Activated T-cell treated with anti-CD3 and anti-CD28 coated beads for 24 hours (primary cell): ENCODE results near the gene PRR12.

Experiments used
- DNase-seq: peaks from one replicate; pipeline ENCODE4 v3.0.0-alpha.2; 2020; ENCODE audit warnings: low read depth

The PRR12 gene

GRCh38 chr19:49591731-49592485, 926 bp downstream of the PRR12 start:
- DNase-seq = no peak

- DNase-seq = no peak
Observed at GRCh38 chr19:49592486-49593232, 1.7 kb downstream of the PRR12 start.

GRCh38 chr19:49593233-49594113, 2.5 kb downstream of the PRR12 start:
- peak; percentile 90 for DNase-seq

GRCh38 chr19:49594157-49594992, 3.4 kb downstream of the PRR12 start:
- DNase-seq = no peak

- DNase-seq = no peak
Observed at GRCh38 chr19:49594993-49595818, 4.2 kb downstream of the PRR12 start.

GRCh38 chr19:49595819-49596404, 4.9 kb downstream of the PRR12 start:
- no peak for DNase-seq

- no peak for DNase-seq
Observed at GRCh38 chr19:49596407-49596806, 5.4 kb downstream of the PRR12 start.

GRCh38 chr19:49596954-49597702, 6.1 kb downstream of the PRR12 start:
- no peak for DNase-seq

GRCh38 chr19:49597703-49597974, 6.7 kb downstream of the PRR12 start:
- no peak for DNase-seq

GRCh38 chr19:49599378-49600295, 8.7 kb downstream of the PRR12 start:
- no peak for DNase-seq

GRCh38 chr19:49601482-49602038, 10.6 kb downstream of the PRR12 start:
- no peak for DNase-seq

GRCh38 chr19:49602806-49603205, 11.8 kb downstream of the PRR12 start:
- DNase-seq = no peak

GRCh38 chr19:49605605-49606004, 14.6 kb downstream of the PRR12 start:
- no peak for DNase-seq

- no peak for DNase-seq
Observed at GRCh38 chr19:49609499-49610092, 18.6 kb downstream of the PRR12 start.

- no peak for DNase-seq
Observed at GRCh38 chr19:49613374-49613773, 22.4 kb downstream of the PRR12 start.

- no peak for DNase-seq
Observed at GRCh38 chr19:49614096-49614833, 23.3 kb downstream of the PRR12 start.

- DNase-seq = no peak
Observed at GRCh38 chr19:49615861-49616260, 24.9 kb downstream of the PRR12 start.
